Dedifferentiated amniotic fluid mesenchymal stem cell (primary cell): ENCODE results near the gene PLSCR2.
"Not testable (repeated sequence)": the region's sequence is repeated elsewhere in the genome, so short reads cannot be mapped to it uniquely, and the experiment has no call there.

Source experiments
- DNase-seq: peaks from one replicate; pipeline ENCODE4 v3.0.0-alpha.2; 2016; ENCODE audit errors: extremely low spot score

The PLSCR2 gene

DNA sequence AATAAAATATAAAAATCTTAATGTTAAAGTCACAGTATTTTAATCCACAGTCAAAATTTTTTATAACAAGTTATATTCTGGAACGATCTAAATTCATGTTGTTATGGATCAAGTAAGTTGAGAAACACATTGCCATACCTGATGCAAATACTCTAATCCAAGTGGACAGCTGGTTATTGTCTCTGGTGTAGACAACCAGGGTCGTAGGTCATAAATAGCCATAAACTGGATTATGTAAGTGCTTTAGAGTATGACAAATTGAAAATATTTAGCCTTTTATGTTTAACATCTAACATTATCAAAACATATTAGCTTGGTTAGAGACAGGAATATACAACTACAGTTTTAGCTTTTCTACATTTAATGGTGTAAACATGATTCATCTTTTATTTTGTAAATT is 53.0 kb downstream of the PLSCR2 start:
- DNase-seq = no peak

DNA sequence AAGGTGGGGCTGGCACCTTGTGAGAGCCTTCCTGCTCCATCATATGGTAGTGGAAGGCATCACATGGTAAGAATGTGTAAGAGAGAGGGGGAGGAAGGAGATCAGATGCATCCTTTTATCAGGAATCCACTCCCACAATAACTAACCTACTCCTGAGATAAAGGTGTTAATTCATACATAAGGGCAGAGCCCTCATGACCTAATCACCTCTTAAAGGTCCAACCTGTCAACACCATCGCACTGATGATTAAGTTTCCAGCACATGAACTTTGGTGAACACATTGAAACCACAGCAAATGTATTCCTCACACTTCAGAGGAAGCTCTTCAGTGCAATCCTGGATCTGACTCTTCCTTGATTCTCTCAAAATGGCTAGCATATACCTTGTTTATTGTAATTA is 55.4 kb downstream of the PLSCR2 start:
- no peak for DNase-seq

DNA sequence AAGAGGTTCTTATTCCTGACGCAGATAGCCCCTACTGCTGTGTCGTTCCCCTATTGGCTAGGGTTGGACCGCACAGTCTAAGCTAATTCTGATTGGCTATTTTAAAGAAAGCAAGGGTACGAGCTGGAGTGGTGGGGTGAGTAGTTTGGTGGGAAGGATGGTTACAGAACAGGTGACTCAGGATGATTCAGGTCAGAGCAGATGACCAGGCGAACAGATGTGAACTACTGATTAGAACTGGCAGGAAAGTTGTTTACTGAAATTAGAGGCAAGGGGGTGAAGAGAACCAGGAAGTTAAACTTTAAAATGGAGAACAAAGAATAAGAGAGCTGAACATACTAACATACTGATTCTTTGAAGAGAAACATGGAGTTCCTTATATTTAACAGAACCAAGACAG is 56.6 kb downstream of the PLSCR2 start:
- not testable (repeated sequence) for DNase-seq

DNA sequence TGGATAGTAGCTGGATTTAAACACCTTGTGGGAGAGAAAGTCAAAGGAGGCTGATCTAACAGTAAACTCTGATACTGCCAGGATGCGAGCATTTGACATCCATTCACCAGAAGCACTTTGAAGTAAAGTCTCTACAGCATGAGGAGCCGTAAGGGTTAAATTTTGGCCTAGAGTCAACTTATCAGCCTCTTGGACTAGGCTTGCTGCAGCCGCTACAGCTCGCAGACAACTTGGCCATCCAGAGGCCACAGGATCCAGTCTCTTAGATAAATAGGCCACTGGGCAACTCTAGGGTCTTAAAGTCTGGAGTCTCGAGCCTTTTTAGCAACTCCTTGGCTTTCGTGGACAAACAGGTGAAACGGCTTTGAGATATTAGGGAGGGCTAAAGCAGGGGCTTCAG is 61.4 kb downstream of the PLSCR2 start:
- no peak for DNase-seq

DNA sequence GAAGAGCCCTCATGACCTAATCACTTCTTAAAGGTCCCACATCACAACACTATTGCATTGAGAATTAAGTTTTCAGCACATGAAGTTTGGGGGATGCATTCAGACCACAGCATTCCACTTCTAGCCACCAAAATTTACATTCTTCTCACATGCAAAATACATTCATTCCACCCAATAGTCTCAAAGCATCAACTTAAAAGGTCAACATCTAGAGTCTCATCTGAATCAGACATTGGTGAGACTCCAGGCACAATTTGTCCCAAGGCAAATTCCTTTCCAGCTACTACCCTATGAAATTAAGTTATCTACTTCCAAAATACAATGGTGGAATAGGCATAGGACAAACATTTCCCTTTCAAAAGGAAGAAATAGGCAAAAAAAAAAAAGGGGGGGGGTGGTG is 64.9 kb downstream of the PLSCR2 start:
- no peak for DNase-seq

DNA sequence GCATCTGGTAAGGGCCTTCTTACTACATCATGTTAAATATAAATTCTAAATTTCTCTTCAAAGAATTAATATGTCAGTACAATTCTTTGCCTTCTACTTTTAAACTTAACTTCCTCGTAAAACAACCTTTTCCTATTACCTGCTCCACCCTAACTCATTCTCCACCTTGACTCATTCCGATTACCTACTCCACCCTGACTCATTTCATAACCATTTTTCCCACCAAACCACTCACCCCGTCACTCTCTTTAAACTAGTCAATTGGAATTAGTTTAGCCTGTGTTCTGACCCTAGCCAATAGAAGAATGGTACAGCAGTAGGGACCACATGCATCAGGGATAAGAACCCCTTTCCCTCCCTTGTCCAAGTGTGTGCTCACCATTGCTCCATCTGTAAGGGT is 65.6 kb downstream of the PLSCR2 start:
- no peak for DNase-seq

DNA sequence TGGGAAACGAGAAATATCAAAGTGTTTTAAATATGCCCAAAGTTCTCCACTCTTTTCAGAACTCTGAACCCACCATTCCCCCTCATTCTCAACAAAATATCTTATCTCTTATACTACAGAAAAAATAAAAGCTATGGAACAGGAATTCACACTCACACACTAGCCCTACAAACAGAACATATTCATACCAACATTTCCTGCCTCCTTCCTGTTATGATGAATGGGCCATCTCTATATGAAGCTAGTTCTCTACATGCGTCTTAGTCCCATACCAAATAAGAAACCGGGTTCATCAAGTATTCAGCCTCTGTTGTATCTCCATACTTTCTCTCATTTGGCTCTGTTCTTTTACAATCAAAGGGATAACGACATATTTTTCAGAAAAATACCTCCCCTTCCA is 72.6 kb downstream of the PLSCR2 start:
- no peak for DNase-seq

DNA sequence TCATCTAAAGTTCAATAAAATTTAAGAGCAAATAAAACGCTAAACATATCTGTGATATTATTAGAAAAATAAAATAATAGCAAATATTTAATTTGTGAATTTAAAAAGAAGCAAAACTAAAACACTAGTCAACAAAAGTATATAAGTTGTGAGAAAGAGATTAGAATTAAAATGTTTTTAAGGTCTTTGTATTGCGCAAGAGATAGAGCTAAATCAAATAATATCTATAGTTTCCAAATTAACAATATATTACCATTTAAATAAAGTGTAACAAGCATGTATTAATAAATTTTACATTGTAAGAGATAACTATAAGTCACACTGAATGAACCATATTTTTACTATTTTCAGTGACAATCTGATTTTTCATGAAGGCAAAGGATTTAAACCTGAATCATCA is 74.2 kb downstream of the PLSCR2 start:
- no peak for DNase-seq

DNA sequence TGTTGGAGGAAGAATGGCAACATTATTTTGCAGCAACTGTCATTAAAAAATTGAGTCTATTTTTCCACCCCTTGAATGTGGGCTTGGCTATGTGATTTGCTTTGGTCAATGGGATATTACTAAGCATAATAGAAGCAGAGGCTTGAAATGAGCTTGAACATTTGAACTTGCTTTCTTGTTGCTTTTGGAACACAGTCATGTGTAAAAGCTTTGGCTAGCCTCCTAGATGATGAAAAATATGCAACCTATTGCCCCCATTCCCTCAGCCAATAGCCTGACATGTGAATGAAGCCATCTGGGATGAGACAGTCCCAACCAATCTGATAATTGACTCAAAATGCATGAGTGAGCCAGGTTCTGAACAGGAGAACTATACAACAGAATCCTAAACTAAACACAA is 78.4 kb downstream of the PLSCR2 start:
- peak; percentile 68 for DNase-seq

DNA sequence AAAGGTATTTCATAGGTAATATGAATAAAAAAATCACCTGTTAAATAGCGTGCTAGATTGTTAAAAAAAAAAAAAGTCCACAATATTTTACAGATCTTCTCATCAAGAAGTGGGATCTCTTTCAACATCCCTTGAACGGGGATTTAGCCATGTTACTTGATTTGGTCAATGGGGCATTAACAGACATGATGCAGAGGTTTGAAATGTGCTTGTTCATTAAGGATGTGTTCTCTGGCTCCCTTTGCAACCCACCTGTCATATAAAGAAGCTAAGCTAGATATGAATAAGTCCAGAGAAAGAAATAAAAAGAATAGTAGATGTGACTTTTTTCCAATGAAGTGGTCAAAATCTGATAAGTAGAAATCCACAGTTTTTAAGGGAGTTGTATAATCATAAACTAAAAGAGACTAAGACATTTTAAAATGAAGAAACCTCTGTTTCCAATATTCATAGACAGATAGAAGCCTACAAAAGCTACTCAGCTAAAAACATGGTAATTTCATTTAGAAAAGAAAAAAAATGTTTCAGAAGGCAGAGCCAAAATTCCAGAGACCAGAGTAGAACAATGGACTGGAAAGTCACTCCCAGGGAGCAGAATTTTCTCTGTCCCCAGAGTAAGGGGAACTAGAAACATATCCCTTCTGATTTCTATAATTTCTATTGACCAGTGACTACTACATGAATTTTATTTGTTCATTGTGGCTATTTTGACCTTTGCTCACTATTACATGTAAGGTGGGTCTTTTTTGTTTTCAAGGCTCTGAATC is 79.2 kb downstream of the PLSCR2 start:
- DNase-seq = no peak

DNA sequence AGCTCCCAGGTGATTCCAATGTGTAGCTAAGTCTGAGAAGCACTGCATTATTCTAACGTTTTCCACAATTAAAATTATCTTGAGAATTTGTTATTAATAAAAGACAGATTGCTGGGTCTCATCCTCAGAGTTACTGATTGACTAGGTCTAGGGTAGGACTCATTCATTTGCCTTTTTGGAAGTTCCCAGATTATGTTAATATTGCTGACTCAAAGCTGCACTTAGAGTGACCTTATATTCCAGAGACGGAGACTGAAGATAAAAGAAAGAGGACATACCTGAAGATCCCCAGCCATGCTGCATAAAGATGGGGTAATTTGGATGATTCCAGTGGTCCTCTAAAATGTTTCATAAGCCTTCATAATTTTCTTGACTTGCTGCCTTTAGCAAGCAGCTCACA is 81.8 kb downstream of the PLSCR2 start:
- no peak for DNase-seq

DNA sequence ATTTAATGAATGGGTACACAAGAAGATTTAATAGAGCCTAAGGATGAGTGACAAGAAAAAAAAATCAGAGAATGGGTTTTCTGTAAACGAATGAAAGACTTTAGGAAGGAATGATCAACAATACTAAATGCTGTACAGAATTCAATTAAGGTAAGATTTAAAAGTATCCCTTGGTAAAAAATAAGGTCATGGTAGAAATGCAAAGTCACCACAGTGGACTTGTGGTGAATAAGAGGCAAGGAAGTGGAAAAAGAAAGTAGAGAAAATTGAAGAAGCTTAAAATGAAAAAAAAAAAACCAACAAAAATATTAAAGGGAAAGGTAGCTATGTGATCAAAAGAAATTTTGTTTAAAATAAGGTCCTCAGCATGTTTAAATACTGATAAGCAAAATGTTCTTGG is 82.4 kb downstream of the PLSCR2 start:
- no peak for DNase-seq

DNA sequence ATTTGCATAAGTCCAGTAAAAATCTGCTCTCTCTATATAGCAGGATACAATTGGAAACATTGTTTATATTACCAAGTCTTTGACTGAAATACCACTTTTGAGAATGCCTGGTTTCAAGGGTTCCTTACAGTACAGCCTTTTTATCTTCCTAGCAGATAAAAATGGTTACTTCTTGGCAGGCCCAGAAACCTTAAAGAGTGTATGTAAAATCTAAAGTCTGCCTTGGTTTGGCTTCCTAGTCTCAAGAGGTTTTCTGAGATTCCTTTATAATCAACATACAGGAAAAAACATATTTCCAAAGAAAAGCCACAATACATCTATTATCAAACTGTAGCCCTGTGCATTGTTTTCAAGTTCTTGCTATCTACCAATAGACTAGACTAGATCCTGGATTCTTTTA is 84.6 kb downstream of the PLSCR2 start:
- DNase-seq = no peak
